NCI-H82 (cell line): Measurements from ENCODE around the gene PER3.
A peak's percentile ranks its signal among the peaks of the same experiment; 100 is the strongest.

Experiments
- DNase-seq: peaks from one replicate; lab custom pipeline; 2025; lab: John Stamatoyannopoulos, UW

PER3 gene

GRCh38 chr1:7838714-7839113 is 54.6 kb downstream of the PER3 start:
- DNase-seq = no peak

- no peak for DNase-seq
These were observed 55.4 kb downstream of the PER3 start for GRCh38 chr1:7839526-7839925.

GRCh38 chr1:7842517-7842916 is 58.4 kb downstream of the PER3 start:
- no peak for DNase-seq

- no peak for DNase-seq
These were observed 61.7 kb downstream of the PER3 start for GRCh38 chr1:7845761-7846160.

- no peak for DNase-seq
These were observed 62.6 kb downstream of the PER3 start for GRCh38 chr1:7846656-7847055.

- no peak for DNase-seq
These were observed 63.5 kb downstream of the PER3 start for GRCh38 chr1:7847599-7847998.

GRCh38 chr1:7850786-7851185 is 66.7 kb downstream of the PER3 start:
- no peak for DNase-seq

- DNase-seq = peak; percentile 58
These were observed 69.0 kb downstream of the PER3 start, which contains the start of gene UTS2 for GRCh38 chr1:7852804-7853683. UTS2 (minus strand) TSS chr1:7853065; CDS start chr1:7853003, 62 bp downstream.

GRCh38 chr1:7853684-7854026 is 69.6 kb downstream of the PER3 start:
- DNase-seq = no peak

GRCh38 chr1:7856345-7856744 is 72.3 kb downstream of the PER3 start:
- DNase-seq = no peak

- no peak for DNase-seq
These were observed 72.9 kb downstream of the PER3 start for GRCh38 chr1:7857000-7857399.

- peak; percentile 24 for DNase-seq
These were observed 73.9 kb downstream of the PER3 start for GRCh38 chr1:7857985-7858384.

- DNase-seq = no peak
These were observed 75.3 kb downstream of the PER3 start for GRCh38 chr1:7859406-7859805.

GRCh38 chr1:7860130-7860529 is 76.0 kb downstream of the PER3 start:
- no peak for DNase-seq

GRCh38 chr1:7861452-7861851 is 77.4 kb downstream of the PER3 start:
- no peak for DNase-seq

- DNase-seq = no peak
These were observed 78.3 kb downstream of the PER3 start for GRCh38 chr1:7862211-7863060.

- DNase-seq = no peak
These were observed 79.8 kb downstream of the PER3 start for GRCh38 chr1:7863756-7864328.

GRCh38 chr1:7865978-7866377 is 81.9 kb downstream of the PER3 start:
- DNase-seq = no peak

GRCh38 chr1:7868070-7868780 is 84.1 kb downstream of the PER3 start:
- no peak for DNase-seq

GRCh38 chr1:7869136-7869920 is 85.2 kb downstream of the PER3 start:
- DNase-seq = no peak

- DNase-seq = no peak
These were observed 87.0 kb downstream of the PER3 start for GRCh38 chr1:7871136-7871535.
